AML-193 (cell line): ENCODE results near the gene CYP19A1.
A peak's percentile ranks its signal among the peaks of the same experiment; 100 is the strongest.

Experiments used
- DNase-seq, 2 experiments: peaks; one replicate each; lab custom pipeline; 2025; lab: John Stamatoyannopoulos, UW

The CYP19A1 gene

DNA sequence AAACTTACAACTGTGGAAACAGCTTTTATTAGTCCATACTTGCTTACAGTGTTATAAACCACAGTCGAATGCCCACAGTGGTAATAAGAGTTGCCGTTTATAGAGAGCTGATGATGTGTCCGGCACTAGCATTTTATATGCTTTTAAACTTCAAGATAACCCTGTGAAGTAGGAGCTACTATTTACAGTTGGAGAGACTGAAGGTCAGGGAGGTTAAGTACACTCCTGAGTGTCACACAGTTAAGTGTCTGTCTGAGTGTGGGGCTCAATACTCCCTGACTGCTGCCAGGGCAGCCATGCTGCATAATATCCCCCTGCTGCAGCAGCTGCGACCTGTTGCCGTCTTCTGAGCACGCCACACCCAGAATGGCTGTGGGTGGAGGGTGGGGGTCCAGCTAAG lies 153.8 kb downstream of the CYP19A1 start:
- no peak for DNase-seq

DNA sequence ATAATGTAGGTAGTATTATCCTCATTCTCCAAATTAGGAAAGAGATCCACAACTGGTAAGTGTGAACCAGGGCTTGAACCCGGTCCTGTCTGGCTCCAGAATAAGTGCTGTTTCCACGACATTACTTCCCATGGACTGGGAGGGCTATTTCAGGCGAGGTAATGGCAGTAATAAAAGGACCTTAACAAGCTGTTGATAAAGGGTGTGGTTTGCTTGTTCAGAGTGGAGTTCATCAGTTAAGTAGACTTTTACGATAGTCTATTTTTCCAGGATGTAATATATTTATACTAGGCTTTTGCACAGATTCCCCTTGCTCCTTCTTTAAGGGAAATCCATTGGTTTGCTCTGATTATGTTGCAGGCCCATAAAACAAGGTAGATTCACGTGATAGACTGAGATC lies 155.3 kb downstream of the CYP19A1 start:
- no peak for DNase-seq

DNA sequence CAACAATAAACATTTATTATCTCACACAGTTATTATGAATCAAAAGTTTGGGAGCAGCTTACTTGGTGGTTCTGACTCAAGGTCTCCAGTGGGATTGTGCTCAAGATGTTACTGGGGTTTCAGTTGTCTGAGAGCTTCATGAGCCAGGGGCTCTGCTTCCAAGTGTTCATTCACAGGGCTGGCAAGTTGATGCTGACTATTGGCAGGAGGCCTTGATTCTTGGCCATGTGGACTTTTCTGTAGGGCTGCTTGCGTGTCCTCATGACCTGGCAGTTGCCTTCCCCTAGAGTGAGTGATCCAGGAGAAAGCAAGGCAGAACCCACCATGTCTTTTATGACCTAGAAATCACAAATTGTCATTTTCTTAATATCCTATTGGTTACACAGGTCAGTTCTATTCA lies 156.5 kb downstream of the CYP19A1 start:
- DNase-seq, result no peak

DNA sequence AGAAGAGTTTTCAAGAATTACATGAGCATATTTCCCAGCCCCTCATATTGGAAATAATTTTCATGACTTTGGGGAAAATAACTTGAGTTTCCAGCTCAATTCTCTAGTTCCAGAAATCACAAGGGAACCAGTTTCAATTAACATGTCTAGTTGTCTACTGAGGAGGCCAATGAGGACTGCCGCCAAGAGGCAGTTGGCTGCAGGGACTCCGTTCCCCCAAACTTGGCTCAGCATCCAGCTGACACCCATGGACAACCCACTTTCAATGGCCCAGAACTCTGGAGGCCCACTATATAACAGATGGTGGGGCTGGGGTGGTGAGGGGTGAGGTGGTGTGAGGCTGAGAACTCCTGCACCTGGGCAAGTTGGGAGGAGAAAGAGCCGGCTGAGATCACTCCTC lies 157.2 kb downstream of the CYP19A1 start:
- DNase-seq, result no peak

DNA sequence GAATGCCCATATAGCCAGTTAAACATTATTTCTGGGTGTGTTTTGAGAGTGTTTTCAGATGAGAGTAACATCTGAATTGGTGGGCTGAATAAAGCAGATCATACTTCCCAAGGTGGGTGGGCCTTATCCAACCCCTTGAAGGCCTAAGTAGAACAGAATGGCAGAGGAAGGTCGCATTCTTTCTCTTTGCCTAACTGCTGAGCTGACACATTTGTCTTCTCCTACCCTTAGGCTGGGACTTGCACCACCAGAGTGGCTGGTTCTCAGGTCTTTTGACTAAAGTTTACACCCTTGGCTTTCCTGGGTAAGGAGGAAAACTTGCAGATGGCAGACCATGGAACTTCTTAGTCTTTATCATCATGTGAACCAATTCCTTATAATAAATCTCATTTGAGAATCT lies 157.9 kb downstream of the CYP19A1 start:
- no peak for DNase-seq

DNA sequence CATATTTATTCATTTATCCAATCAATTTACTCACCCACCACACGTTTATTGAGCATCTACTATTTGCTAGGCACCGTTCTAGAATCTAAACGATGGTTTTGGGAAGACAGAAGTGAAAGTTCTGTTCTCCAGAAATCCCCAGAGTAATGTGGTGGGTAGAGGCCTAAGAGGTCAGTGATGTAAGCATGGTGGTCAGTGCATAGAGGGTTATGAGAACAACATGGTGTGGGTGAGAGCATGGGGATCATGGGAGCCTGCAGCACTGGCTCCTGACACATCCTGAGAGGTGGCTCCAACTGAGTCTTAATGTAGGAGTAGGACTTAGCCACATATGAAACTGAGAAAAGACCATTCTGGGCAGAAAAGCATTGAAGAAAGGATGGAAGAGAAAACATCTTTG lies 158.4 kb downstream of the CYP19A1 start:
- no peak for DNase-seq

DNA sequence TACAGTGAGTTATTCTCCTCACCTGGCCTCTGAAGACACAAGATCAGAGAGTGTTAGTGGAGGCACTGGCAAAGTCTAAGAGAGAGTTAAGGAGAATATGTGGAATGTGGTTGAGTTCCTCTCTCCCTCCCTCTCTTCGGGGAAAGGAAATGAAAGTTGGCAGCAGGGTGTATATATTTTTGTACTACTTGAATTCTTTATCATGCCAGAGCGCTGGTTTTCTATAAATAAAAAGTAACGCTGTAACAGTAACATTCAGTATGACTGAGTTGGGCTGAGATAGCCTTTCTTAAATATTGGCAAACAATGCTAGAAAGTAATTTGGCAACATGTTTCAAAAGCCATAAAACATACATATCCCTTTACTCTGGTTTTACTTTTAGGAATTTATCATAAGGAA lies 166.2 kb downstream of the CYP19A1 start:
- DNase-seq, result no peak

DNA sequence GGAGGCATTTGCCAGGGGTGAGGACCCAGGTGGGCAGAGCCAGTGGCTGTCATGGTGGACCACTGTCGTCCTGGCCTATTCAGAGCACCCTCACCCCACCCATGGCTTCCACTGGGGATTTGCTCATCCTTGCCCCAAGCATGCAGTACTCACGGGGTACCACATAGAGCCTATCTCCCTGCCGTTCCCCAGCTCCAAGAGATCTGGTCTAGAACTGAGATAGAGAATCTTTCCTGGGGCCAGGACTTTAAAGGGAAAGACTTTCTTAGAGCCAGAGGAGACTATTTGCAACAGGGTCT lies 166.8 kb downstream of the CYP19A1 start:
- DNase-seq, result no peak

DNA sequence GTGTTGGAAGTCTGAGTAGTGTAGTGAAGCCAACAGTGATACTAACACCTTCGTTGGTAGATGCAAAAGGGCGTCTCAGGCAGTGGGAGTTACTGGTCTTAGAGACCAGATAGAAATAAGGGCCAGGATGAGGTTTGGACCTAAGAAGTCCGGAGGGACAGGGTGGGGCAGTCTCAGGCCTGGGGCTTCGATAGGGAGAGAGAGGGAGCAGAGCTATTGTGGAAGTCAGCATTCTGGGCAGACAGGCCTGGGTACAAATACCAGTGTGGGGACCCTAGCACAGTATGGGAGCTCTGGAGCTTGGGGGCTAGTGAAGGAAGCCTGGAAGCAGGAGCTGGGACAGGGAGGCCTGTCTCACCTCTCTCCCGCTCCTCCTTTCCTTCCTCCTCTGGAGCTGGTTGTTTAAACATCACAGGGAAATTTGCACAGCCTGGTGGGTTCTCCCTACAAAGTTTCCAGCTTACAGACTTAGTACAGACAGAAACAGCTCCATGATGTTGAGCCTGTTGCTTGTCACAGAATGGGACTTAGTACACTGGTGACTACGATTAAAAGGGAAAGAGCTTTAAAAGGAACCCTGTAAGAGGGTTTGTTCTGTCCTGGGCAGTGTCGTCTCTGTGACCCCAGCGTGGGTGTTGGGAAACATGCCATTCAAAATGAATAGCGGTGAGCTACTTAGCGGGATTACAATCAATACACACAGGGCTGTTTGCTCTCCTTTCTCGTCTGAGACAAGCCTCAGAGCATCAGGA lies 167.3 kb downstream of the CYP19A1 start:
- no peak for DNase-seq

DNA sequence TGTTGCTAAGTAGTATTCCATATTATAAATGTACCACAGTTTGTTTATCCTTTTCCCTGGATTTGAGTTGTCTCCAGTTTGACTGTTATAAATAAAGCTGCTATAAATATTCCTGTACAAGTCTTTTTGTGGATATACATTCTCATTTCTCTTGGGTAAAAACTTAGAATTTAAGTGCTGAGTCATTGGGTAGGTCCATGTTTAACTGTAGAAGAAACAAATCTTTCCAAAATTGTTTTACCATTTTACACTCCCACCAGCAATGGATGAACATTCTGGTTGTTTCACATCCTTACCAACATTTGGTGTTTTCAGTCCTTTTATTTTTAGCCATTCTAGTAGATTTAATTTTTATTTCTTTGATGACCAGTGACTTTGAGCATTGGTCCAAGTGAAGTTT lies 169.7 kb downstream of the CYP19A1 start:
- no peak for DNase-seq

DNA sequence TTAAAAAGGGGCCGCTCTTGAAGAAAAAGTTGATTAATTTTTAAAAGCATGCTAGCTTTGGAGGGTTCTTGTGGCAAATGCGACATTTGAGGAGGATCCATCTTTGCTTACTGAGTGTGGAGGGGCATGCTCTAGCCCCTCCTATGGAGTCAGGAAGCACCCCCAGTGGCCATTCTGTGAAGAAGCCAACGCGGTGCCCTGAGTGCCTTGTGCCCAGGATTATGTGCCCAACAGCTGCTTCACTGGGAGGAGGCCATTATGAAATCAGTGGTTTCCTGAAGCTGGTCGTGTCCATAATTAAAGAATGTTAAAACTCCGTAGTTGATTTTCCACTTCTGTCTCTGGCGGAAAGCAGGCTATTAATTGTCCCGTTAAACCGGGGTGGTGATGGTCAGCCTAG lies 174.6 kb downstream of the CYP19A1 start:
- no peak for DNase-seq

DNA sequence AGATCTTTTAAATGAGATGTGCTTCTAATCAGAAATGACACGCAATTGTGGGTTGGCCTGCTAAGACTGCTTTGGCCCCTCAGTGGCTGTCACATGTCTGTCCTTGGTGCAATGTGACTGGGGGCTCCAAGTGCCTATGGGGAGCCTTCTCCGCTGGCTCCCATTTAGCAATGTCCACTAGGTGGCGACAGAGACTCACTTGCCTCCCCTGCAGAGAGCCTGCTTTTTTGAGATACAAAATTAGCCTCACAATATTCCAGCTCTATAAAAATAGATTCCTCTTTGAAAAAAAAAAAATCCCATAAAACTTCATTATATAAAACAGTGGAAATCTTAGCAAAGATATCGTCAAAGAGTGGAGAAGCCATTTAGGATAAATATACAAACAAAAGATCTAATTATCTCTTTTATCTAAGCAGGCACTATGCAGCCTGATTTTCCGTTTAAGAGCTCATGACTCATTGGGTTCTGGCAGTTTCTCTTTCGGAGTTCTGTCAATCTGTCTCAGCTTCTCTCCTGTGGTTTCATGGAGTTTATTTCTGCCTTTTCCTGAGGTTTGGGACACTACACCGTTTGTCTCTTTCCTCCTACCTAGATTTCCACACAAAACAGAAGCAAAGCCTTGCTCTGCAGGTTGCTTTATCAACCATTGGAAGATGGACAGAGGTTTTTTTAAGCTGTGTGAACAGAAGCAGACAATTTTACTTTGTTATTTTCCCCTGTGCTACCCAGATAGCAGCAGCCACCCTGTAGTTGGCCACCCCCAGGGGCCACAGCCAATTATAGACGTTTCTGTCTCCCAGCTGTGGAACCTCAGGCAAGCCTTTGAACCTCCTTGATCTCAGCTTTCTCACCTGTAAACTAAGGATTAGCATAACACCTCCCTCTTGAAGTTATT lies 175.3 kb downstream of the CYP19A1 start:
- DNase-seq, result peak; percentile 26 to 52

DNA sequence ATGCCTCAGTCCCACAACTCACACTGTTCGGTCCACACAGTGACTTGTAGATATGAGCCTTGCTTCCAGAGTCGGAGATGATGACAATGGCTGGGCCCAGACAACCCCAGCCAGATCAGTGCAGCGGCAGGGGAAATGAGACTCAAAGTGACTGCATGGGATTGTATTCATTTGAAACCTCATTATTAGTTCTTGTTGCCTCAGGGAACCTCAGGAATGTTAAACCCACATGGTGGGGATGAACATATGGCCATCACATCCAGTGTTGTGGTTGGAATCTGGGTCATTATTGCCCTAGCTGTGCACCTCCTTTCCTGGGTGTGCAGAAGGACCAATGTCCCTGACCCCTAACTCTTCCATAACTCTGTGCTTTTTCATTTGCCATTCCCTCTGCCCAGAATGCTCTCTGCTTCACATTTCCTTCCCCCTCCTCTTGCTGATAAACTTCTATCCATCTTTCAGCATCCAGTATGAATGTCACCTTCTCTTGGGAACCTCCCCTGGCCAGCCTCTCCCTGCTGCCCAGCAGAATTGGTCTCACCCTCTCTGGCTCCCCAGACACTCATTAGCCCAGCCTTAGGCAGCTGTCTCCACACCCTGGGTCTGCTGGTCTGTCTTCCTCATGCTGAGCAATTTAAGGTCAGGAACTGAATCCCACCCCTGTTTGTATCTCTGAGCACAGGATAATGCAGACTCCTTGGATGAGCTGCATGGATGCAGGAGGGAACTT lies 176.7 kb downstream of the CYP19A1 start:
- no peak for DNase-seq

DNA sequence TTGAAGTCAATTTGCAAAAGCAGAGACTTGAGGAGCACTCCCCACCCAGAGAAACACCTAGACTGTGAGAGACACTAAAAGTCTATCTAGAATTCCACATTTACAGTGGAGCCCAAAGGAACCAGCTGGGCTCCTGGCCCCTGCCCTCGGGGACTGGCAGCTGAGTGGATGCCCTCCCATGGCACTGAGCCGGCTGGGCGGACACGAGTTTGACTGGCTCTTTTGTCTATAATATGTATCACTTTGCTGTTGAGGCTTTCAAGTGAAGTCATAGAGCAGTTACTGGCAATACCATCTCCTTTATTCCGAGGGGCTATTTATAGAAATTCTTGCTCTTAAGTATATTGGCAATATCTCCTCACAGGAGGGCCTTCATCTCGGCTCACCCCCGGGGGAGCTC lies 177.9 kb downstream of the CYP19A1 start:
- DNase-seq, result no peak
